NCI-H82 treated with DMSO at 0.1 percent for 48 hours (cell line): Measurements from ENCODE around the gene TCF12.
"Not testable (repeated sequence)": the region's sequence is repeated elsewhere in the genome, so short reads cannot be mapped to it uniquely, and the experiment has no call there.

ENCODE experiments used
- DNase-seq: peaks from one replicate; lab custom pipeline; 2025; ENCODE audit not compliant: unreplicated experiment; lab: John Stamatoyannopoulos, UW

TCF12 gene

GRCh38 chr15:57159767-57160166, 241.3 kb downstream of the TCF12 start:
- DNase-seq: no peak

GRCh38 chr15:57160823-57161560, 242.5 kb downstream of the TCF12 start:
- DNase-seq: no peak

- DNase-seq: not testable (repeated sequence)
These were observed 245.8 kb downstream of the TCF12 start for GRCh38 chr15:57164251-57164650.

GRCh38 chr15:57165992-57166391, 247.5 kb downstream of the TCF12 start:
- no peak for DNase-seq

DNA sequence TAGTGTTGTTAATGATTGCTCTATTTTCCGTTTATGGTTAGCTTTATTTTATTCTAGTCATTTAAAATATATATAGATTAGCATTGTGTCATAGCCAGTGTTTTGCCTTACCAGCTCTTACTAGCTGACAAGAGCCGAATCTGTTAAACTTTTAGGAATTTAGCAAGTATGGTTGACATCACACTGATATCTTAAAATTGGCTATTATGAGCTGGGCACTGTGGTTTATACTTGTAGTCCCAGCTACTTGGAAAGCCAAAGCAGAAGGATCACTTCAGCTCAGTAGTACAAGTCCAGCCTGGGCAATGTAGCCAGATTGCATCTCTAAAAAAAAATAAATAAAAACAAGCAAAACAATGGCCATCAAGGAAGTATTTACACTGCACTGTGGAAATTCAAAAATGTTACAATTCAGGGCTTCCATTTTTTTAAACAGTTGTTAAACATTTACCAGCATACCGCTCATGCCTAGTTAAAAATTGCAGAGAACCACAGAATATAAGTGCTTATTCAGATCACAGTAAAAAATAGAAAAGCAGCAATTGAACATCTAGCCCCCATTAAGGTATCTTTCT, 249.5 kb downstream of the TCF12 start:
- no peak for DNase-seq

GRCh38 chr15:57169643-57170042, 251.2 kb downstream of the TCF12 start:
- no peak for DNase-seq

GRCh38 chr15:57171426-57171825, 253.0 kb downstream of the TCF12 start:
- DNase-seq: no peak

- DNase-seq: no peak
These were observed 254.5 kb downstream of the TCF12 start for GRCh38 chr15:57172925-57173324.

DNA sequence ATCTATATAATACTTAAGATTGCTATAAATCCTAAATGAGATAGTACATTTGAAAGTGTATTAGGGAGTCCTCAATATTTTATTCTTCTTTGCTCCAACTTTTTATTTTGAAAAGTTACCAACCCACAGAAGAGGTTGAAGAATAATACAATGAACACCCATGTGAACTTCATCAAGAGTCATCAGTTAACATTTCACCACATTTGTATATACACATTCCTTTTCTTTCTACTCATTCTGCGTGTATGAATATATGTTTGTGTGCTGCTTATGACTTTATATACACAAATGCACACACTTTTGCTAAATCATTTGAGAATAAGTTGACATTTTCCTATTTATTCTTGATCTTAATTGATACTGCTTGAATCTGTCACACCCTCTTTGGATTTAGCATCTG, 264.6 kb downstream of the TCF12 start:
- no peak for DNase-seq

DNA sequence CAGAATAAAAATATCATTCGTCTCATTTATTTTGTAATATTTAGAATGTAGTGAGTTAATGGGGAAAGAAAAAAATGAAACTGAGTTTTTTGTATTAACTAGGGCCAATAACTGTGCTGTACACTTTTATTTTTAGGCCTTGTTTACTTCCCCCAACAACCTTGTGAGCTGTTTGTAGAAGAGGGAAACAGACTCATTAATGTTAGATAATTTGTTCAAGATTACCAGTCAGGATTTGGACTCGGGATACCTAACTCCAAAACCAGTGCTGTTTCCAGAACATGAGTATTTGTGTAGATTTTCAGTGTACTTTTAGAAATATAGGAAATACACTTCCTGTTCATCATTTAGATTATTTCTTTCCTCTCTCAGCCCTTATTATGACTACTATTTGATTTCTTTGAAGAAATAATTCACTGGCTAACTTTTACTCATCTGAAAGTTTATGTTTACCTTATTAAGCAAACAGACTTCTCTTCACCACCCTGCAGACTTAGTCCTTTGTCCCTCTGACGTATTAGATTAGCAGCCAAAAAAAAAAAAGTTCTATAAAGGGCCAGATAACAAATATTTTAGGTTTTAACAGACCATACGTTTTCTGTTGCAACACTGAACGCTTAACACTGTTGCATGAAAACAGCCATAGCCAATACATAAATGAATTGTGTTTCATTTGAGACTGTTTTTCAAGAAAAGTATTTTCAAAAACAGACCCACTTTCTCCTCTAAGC, 265.3 kb downstream of the TCF12 start:
- no peak for DNase-seq

GRCh38 chr15:57184502-57184901, 266.1 kb downstream of the TCF12 start:
- no peak for DNase-seq

- DNase-seq: no peak
These were observed 267.1 kb downstream of the TCF12 start for GRCh38 chr15:57185507-57186074.

GRCh38 chr15:57189466-57189865, 271.0 kb downstream of the TCF12 start:
- no peak for DNase-seq

GRCh38 chr15:57190208-57190607, 271.8 kb downstream of the TCF12 start:
- DNase-seq: no peak

- no peak for DNase-seq
These were observed 274.7 kb downstream of the TCF12 start for GRCh38 chr15:57193161-57193560.

GRCh38 chr15:57195326-57195725, 276.9 kb downstream of the TCF12 start:
- no peak for DNase-seq

GRCh38 chr15:57196865-57197264, 278.4 kb downstream of the TCF12 start:
- no peak for DNase-seq

DNA sequence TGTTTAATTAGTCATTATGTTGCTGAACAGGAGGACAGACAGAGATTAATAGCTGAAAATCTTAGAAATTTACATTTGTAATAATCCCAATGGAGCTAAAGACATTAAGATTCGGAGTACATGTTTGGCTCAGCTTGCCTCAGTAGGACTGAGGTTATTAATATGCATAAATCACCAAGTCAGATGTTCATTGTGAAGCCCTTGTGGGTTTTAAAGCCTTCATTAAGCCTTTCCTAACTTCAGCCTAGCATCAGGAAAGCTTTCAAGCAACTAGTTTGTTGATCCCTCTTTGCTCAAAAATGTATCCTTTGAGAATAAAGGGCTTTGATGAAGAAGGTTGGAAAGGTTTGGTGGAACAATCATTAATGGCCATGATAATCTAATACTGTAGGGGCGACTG, 279.7 kb downstream of the TCF12 start:
- DNase-seq: no peak

DNA sequence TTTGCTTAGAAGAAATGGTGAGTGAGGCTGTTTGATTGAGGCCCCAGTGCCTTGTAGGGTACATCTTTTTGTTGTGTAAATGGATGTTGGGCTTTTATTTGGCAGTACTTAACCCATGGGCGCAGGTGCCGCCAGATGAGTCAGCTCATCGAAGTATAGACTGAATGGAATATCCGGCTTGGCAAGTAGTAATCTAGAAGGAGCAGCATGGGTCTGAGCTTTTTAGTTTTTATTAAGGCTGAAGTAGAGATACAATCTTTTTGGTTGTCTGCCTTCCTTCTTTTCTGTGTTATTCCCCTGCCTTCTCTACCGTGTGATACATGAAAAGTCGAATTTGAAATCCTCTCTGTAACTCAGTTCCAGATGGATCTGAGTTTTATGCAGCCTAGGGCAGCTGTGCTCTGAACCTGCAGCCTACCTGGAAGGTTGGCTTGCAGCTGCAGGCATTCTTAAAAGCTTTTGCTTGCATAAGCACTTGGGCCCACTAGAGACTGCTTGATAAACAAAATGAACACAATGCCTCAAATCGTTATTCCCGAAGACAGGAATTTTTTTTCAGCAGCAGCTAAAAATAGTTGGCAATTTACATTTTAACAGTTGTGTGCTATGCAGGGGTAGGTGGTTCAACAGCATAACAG, 280.3 kb downstream of the TCF12 start:
- no peak for DNase-seq

DNA sequence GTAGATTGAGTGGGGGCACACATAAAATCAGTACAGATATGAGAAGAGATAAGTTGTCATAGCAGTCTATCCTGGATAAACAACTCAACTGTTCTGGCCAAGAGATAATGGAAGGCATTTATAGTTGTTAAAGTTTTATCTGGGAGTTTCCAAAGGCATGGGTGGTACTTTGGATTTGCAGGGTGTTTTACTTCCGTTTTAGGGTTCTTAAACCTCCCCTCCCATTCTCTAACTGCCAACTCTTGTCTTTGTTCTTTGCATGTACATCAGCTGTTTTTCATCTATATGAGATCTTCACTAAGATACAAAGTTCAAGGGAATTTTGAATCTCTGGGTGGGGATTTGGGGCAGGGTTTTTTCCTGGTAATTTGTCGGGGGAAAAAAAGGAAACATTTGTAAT, 283.1 kb downstream of the TCF12 start:
- DNase-seq: no peak

DNA sequence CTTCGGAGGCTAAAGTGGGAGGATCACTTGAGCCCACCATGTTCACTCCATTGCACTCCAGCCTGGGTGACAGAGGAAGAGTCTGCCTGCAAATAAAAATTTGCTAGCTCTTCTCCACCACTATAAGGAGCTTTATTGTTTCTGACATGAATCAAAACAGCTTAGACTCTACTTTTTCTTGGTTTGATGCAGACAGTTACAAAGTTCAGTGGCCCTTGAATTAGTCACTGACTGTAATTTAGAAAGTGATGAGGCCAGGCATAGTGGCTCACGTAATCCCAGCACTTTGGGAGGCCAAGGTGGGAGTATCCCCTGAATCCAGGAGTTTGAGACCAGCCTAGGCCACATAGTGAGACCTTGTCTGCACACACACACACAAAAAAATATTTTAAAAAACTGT, 285.5 kb downstream of the TCF12 start:
- DNase-seq: no peak
